Lower lobe of right lung (tissue), 2 donors: ENCODE data around the gene NENF. TPM values are rescaled to one million over a fixed set of nuclear protein-coding genes. Genes with fewer than 3 reads are reported as not detected.
A peak's percentile ranks its signal among the peaks of the same experiment; 100 is the strongest.

ENCODE experiments used
- ATAC-seq, 2 donors: fragments of 200-7000 bp; cut with Tn5 transposase; one replicate each; pipeline ENCODE4 v1.9.1; 2020 to 2022; ENCODE audit warnings: mild to moderate bottlenecking in 2 of 2, moderate library complexity in 2 of 2
- DNase-seq: peaks from one replicate; pipeline ENCODE4 v3.0.0-alpha.2; 2020
- H3K27ac ChIP-seq: fragments of 200-600 bp; one replicate; pipeline ENCODE4 v1.8.0; 2022
- H3K27me3 ChIP-seq: fragments of 200-600 bp; one replicate; pipeline ENCODE4 v1.8.0; 2022; ENCODE audit warnings: low read depth
- H3K36me3 ChIP-seq: fragments of 200-600 bp; one replicate; pipeline ENCODE4 v1.8.0; 2022; ENCODE audit warnings: mild to moderate bottlenecking
- H3K4me1 ChIP-seq: fragments of 200-600 bp; one replicate; pipeline ENCODE4 v1.8.0; 2022
- H3K4me3 ChIP-seq: fragments of 200-600 bp; one replicate; pipeline ENCODE4 v1.8.0; 2022; ENCODE audit warnings: mild to moderate bottlenecking
- H3K9me3 ChIP-seq: fragments of 200-600 bp; one replicate; pipeline ENCODE4 v1.8.0; 2022
- intact Hi-C: fragments of 100-400 bp; cut with DNase I; formaldehyde crosslinking; loops from one replicate; pipeline ENCODE4 v1.11.0; 2022
- total RNA-seq: library from RNA; stranded (reverse); fragmentation: NEBNext Ultra II Directional; extraction: Animal tissue kit (Norgen Biotek cat#: 25700); gene quantifications from one replicate; pipeline ENCODE4 v1.2.1, GENCODE V29; 2021
- TF ChIP-seq, protein P1 (sequence below): fragments of 200-600 bp; IDR thresholded peaks from one replicate; pipeline ENCODE4 v1.8.0; 2022; ENCODE audit warnings: antibody characterized with exemption, mild to moderate bottlenecking
- donor health status: DM: no; HTN: yes; CAD: no; lungs with severe emphysema.

The NENF gene
- total RNA-seq, 1 donor from 2014 or later, result 42.3 TPM

DNA sequence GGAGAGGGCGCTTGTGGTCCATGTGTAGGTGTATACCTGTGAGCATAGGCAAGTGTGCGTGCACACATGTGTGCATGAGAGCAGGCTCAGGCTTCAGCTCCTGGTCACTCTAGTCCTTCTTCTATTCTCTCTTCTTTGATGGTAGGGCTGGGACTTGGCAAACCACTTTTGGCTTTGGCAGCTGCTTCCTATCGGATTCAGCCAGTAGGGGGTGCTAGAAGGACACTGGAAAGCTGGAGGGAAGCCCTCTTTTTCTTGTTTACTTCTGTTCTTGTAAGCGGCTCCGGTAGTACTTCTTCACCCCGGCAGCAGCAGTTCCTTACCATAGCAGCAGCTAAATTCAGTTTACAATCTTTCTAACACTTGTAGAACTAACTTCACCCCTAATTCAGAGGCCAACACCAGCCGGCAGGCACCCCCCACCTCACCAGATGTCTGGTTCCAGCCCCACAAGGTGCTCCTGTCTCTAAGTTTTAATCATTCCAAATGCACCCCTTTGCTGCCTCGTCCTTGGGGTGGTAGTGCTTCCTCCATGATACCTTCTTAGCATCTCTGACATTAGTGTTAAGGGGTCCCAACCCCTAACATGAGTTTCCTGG is 25.1 kb downstream of the NENF start:
- peaks cover 14% of the 10 kb centered on the region for H3K4me1 ChIP-seq
- no peaks in the 10 kb centered on the region for H3K36me3 ChIP-seq
- intact Hi-C loops, result no loop called here
- no peaks in the 10 kb centered on the region for H3K27me3 ChIP-seq
- TF ChIP-seq, protein P1, sequence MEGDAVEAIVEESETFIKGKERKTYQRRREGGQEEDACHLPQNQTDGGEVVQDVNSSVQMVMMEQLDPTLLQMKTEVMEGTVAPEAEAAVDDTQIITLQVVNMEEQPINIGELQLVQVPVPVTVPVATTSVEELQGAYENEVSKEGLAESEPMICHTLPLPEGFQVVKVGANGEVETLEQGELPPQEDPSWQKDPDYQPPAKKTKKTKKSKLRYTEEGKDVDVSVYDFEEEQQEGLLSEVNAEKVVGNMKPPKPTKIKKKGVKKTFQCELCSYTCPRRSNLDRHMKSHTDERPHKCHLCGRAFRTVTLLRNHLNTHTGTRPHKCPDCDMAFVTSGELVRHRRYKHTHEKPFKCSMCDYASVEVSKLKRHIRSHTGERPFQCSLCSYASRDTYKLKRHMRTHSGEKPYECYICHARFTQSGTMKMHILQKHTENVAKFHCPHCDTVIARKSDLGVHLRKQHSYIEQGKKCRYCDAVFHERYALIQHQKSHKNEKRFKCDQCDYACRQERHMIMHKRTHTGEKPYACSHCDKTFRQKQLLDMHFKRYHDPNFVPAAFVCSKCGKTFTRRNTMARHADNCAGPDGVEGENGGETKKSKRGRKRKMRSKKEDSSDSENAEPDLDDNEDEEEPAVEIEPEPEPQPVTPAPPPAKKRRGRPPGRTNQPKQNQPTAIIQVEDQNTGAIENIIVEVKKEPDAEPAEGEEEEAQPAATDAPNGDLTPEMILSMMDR, result peak; percentile 52
- no peak overlapping the region for H3K27ac ChIP-seq
- DNase-seq, result no peak
- ATAC-seq, result no peak
- H3K9me3 ChIP-seq, result no peaks in the 10 kb centered on the region
- H3K4me3 ChIP-seq, result no peak overlapping the region

DNA sequence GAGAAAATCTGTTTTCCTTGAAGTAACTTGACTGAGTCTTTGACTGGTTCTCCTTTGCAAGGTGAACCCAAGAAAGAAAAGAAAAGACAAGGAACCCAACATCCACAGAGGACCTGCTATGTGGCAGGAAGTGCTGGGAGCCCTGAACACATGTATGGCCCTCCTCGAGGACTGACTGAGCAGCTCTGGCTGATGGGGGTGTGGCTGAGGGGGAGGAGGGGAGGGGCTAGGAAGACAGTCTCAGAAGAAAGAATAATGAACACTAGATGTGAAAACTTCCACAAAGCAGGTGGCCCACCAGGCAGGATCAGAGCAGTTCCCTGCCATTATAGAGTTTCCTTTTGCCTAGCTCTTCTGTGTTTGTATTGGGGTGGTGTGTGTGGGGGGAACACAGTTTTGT is 26.1 kb downstream of the NENF start:
- ATAC-seq (no peak), DNase-seq (no peak)
- no peak overlapping the region for H3K27ac ChIP-seq
- H3K36me3 ChIP-seq, result no peaks in the 10 kb centered on the region
- no peaks in the 10 kb centered on the region for H3K9me3 ChIP-seq
- TF ChIP-seq, protein P1, result no peak
- intact Hi-C loops, result no loop called here
- H3K4me3 ChIP-seq, result no peak overlapping the region
- no peaks in the 10 kb centered on the region for H3K27me3 ChIP-seq
- peaks cover 9% of the 10 kb centered on the region for H3K4me1 ChIP-seq

DNA sequence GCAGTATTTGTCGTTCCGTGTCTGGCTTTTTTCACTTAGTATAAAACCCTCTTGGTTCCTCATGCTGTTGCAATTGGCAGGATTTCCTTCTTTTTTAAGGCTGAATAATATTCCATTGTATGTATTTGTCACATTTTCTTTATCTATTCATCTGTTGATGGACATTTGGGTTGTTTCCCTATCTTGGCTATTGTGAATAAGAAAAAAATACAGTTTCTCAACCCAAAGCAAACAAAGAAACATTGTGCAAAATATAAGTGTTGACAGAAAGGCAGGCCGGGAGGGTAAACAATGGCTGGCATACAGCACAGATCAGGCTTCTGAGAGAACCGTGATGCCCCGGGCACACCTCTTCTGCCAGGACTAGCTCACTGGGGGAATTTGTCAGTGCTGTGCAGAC is 26.9 kb downstream of the NENF start:
- Histone ChIP-seq H3K27ac (no peak overlapping the region), H3K27me3 (no peaks in the 10 kb centered on the region)

DNA sequence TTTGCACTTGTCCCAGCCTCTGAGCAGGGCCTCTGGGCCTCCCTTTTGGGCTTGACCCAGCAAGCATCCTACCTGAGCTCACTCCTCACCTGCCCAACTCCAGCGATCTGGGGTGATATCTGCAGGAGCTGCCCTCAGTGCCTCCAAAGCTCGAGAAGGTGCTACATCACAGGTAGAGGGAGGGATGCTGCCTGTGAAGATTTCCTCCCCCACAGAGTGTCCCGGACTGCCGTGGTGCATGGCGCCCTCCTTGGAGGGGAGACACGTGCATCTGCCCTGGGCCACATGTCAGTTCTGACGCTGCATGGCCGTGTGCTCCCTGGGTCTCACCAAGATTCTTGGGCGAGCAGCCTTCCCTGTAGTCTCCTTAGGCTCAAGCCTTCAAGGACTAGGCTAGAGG is 27.7 kb downstream of the NENF start:
- TF ChIP-seq, protein P1, result no peak
- DNase-seq, result no peak
- no peak overlapping the region for H3K27ac ChIP-seq
- no peaks in the 10 kb centered on the region for H3K27me3 ChIP-seq
- intact Hi-C loops, result no loop called here
- H3K4me1 ChIP-seq, result peaks cover 9% of the 10 kb centered on the region
- no peaks in the 10 kb centered on the region for H3K9me3 ChIP-seq
- ATAC-seq, result no peak
- no peaks in the 10 kb centered on the region for H3K36me3 ChIP-seq
- no peak overlapping the region for H3K4me3 ChIP-seq

More for the DNA sequence above, 26.9 kb downstream of the NENF start:
- H3K9me3 ChIP-seq, result no peaks in the 10 kb centered on the region
- DNase-seq (no peak), ATAC-seq (no peak)
- H3K36me3 ChIP-seq, result no peaks in the 10 kb centered on the region
- H3K4me3 ChIP-seq, result no peak overlapping the region
- H3K4me1 ChIP-seq, result peaks cover 9% of the 10 kb centered on the region
- TF ChIP-seq, protein P1, result no peak
- intact Hi-C loops, result no loop called here

DNA sequence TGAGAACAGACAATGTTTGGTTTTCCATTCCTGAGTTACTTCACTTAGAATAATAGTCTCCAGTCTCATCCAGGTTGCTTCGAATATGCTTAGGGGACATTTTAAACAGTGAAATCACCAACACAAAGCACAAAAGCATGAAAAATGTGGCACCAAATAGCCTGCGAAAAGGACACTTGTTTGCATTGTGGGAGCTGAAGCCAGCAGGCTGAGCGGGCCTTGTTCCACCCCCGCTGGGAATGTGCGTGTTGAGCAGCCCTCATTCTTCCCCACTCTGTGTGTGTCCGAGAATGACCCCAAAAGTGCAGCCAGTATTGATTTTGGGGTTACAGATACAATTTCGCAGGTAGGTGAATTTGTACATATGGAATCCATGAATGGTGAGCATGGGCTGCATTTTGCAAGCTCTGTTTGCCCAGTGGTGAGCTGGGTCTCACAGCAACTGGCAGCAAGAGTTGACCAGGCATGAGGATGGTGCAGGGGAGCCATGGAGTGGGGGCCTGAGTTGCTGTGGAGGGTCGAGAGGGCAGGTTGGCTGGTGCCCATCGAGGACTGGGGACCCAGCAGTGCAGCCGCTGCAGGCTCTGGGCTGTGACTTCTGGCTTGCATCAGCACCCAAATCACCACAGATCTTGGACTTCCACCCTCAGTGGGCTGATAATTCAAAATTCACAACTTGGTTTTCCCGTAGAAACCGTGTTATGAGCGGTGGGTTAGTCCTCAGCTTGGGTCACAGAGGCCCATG is 29.4 kb downstream of the NENF start:
- TF ChIP-seq, protein P1, result no peak
- no peaks in the 10 kb centered on the region for H3K27me3 ChIP-seq
- intact Hi-C loops, result no loop called here

More for the DNA sequence above, 29.4 kb downstream of the NENF start:
- Histone ChIP-seq H3K4me1 (no peaks in the 10 kb centered on the region), H3K27ac (no peak overlapping the region), H3K4me3 (no peak overlapping the region), H3K36me3 (no peaks in the 10 kb centered on the region), H3K9me3 (no peaks in the 10 kb centered on the region)
- DNase-seq (no peak), ATAC-seq (no peak)
